ENCODE data around the gene TAS2R39.

The TAS2R39 gene

DNA sequence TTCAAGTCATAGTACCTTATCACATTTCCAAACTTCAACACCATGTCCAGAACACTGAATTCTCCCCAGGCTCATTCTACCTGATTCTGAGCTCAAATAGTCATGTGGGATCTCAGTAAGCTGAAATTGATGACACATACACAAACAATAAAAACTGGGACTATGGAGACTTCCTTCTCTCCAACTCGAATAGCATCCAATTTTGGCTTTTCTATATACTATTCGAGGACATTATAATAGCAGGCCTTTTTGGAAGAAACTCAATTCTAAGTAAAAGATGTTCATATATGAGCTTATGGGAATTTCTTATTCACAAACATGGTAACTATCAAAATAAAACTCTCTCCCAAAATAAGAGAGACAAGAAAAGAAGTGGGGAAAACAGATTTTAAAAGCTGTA lies 38.1 kb downstream of the TAS2R39 start:
- no peak overlapping the region for H3K27ac ChIP-seq (ENCODE audit: low read depth, low read length)

DNA sequence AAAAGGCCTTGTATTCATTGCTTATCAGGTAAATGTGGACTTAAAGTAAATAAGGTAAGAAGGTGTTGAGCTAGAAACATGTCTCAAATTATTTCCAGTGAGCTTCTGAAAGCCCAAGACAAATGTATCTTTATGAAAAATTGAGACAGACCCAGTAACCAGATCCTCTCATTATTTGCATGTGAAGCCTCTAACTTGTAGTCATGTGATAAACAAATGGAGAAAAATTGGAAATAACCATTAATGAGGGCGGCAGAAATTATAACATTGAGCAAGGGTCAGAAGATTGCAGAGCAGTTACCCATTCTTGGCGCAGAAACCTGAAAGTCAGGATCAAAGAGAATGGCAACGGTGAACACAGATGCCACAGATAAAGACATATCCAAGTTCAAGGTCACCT lies 38.5 kb downstream of the TAS2R39 start, which contains the start of gene TAS2R40:
TSS of gene TAS2R40 (plus strand) at position 301 of the 400 bp plus-strand sequence. CDS start at position 343, 42 bp downstream.
- H3K9me2 ChIP-seq (replicated peaks; ENCODE audit: control insufficient read depth, low read length) = no peaks in the 10 kb centered on the region
- H3K27ac ChIP-seq (ENCODE audit: low read depth, low read length) = no peak within 1 kb of the TSS
- H3K27me3 ChIP-seq (ENCODE audit: control insufficient read depth, low read length) = peaks cover 25% of the 10 kb centered on the region
- H4K20me1 ChIP-seq (ENCODE audit: control insufficient read depth, insufficient read depth, low read depth, low read length) = no peaks in the 10 kb centered on the region
- no peaks in the 10 kb centered on the region for H3K9me3 ChIP-seq (ENCODE audit: control insufficient read depth, insufficient read depth, low read length)
- TF ChIP-seq, protein P1, sequence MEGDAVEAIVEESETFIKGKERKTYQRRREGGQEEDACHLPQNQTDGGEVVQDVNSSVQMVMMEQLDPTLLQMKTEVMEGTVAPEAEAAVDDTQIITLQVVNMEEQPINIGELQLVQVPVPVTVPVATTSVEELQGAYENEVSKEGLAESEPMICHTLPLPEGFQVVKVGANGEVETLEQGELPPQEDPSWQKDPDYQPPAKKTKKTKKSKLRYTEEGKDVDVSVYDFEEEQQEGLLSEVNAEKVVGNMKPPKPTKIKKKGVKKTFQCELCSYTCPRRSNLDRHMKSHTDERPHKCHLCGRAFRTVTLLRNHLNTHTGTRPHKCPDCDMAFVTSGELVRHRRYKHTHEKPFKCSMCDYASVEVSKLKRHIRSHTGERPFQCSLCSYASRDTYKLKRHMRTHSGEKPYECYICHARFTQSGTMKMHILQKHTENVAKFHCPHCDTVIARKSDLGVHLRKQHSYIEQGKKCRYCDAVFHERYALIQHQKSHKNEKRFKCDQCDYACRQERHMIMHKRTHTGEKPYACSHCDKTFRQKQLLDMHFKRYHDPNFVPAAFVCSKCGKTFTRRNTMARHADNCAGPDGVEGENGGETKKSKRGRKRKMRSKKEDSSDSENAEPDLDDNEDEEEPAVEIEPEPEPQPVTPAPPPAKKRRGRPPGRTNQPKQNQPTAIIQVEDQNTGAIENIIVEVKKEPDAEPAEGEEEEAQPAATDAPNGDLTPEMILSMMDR (IDR thresholded peaks at IDR 0.05; ENCODE audit: low read depth, low read length, poor library complexity, severe bottlenecking) = no peak
- no peak for TF ChIP-seq EZH2phosphoT487 (IDR thresholded peaks at IDR 0.05; ENCODE audit: borderline replicate concordance, low read length)
- H3F3A ChIP-seq (ENCODE audit: control insufficient read depth, insufficient read depth) = no peaks in the 10 kb centered on the region
- H3K79me2 ChIP-seq (ENCODE audit: control insufficient read depth, low read length) = no peaks in the 10 kb centered on the region
- no peaks in the 10 kb centered on the region for H3K36me3 ChIP-seq (ENCODE audit: control insufficient read depth, low read length)
- H3K4me1 ChIP-seq (ENCODE audit: control insufficient read depth, low read length) = no peaks in the 10 kb centered on the region
- H3K4me3 ChIP-seq (ENCODE audit: low read length) = no peak within 1 kb of the TSS
- H3K4me2 ChIP-seq (ENCODE audit: low read length) = no peak within 1 kb of the TSS

More for the DNA sequence above, 38.1 kb downstream of the TAS2R39 start:
- Histone ChIP-seq H3K4me3 (ENCODE audit: low read length) (no peak overlapping the region), H3F3A (ENCODE audit: control insufficient read depth, insufficient read depth) (no peaks in the 10 kb centered on the region), H4K20me1 (ENCODE audit: control insufficient read depth, insufficient read depth, low read depth, low read length) (no peaks in the 10 kb centered on the region), H3K36me3 (ENCODE audit: control insufficient read depth, low read length) (no peaks in the 10 kb centered on the region), H3K79me2 (ENCODE audit: control insufficient read depth, low read length) (no peaks in the 10 kb centered on the region), H3K9me3 (ENCODE audit: control insufficient read depth, insufficient read depth, low read length) (no peaks in the 10 kb centered on the region), H3K4me2 (ENCODE audit: low read length) (no peak overlapping the region), H3K9me2 (replicated peaks; ENCODE audit: control insufficient read depth, low read length) (no peaks in the 10 kb centered on the region), H3K4me1 (ENCODE audit: control insufficient read depth, low read length) (no peaks in the 10 kb centered on the region), H3K27me3 (ENCODE audit: control insufficient read depth, low read length) (peaks cover 25% of the 10 kb centered on the region)
- TF ChIP-seq, protein P1 (IDR thresholded peaks at IDR 0.05; ENCODE audit: low read depth, low read length, poor library complexity, severe bottlenecking) = no peak
- TF ChIP-seq EZH2phosphoT487 (IDR thresholded peaks at IDR 0.05; ENCODE audit: borderline replicate concordance, low read length) = no peak

DNA sequence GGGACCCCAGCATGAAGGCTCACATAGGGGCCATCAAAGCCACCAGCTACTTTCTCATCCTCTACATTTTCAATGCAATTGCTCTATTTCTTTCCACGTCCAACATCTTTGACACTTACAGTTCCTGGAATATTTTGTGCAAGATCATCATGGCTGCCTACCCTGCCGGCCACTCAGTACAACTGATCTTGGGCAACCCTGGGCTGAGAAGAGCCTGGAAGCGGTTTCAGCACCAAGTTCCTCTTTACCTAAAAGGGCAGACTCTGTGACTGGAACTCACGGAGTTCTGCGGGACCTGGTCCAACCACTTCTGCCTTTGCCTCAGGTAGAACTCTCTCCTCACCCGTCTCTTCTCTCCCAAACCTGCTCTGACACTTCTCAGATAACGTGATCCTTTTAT lies 39.6 kb downstream of the TAS2R39 start:
- TF ChIP-seq EZH2phosphoT487 (IDR thresholded peaks at IDR 0.05; ENCODE audit: borderline replicate concordance, low read length) = no peak
- TF ChIP-seq, protein P1 (IDR thresholded peaks at IDR 0.05; ENCODE audit: low read depth, low read length, poor library complexity, severe bottlenecking) = no peak

More for the DNA sequence above, 39.6 kb downstream of the TAS2R39 start:
- Histone ChIP-seq H4K20me1 (ENCODE audit: control insufficient read depth, insufficient read depth, low read depth, low read length) (no peaks in the 10 kb centered on the region), H3K9me2 (replicated peaks; ENCODE audit: control insufficient read depth, low read length) (no peaks in the 10 kb centered on the region), H3F3A (ENCODE audit: control insufficient read depth, insufficient read depth) (no peaks in the 10 kb centered on the region), H3K4me1 (ENCODE audit: control insufficient read depth, low read length) (no peaks in the 10 kb centered on the region), H3K4me2 (ENCODE audit: low read length) (no peak overlapping the region), H3K27ac (ENCODE audit: low read depth, low read length) (no peak overlapping the region), H3K36me3 (ENCODE audit: control insufficient read depth, low read length) (no peaks in the 10 kb centered on the region), H3K27me3 (ENCODE audit: control insufficient read depth, low read length) (peaks cover 25% of the 10 kb centered on the region), H3K79me2 (ENCODE audit: control insufficient read depth, low read length) (no peaks in the 10 kb centered on the region), H3K9me3 (ENCODE audit: control insufficient read depth, insufficient read depth, low read length) (no peaks in the 10 kb centered on the region), H3K4me3 (ENCODE audit: low read length) (no peak overlapping the region)
